Measurements from ENCODE around the gene STXBP5.

STXBP5 gene

GRCh38 chr6:147204060-147204785 lies at the start of gene STXBP5:
TSS of gene STXBP5 (plus strand) at chr6:147204417. CDS start at chr6:147204533, 116 bp downstream.
- DNase-seq, result peak; percentile 30

GRCh38 chr6:147154454-147154853 lies 49.8 kb upstream of the STXBP5 start:
- no peak for DNase-seq

GRCh38 chr6:147156218-147156617 lies 48.0 kb upstream of the STXBP5 start:
- DNase-seq, result no peak

GRCh38 chr6:147156799-147157382 lies 47.3 kb upstream of the STXBP5 start:
- no peak for DNase-seq

- DNase-seq, result no peak
Observed at GRCh38 chr6:147157930-147158329, 46.3 kb upstream of the STXBP5 start.

- DNase-seq, result no peak
Observed at GRCh38 chr6:147158881-147159280, 45.3 kb upstream of the STXBP5 start.

- DNase-seq, result no peak
Observed at GRCh38 chr6:147159536-147160374, 44.5 kb upstream of the STXBP5 start.

- no peak for DNase-seq
Observed at GRCh38 chr6:147160593-147160992, 43.6 kb upstream of the STXBP5 start.

GRCh38 chr6:147161253-147161973 lies 42.8 kb upstream of the STXBP5 start:
- DNase-seq, result no peak

- DNase-seq, result no peak
Observed at GRCh38 chr6:147161974-147162495, 42.2 kb upstream of the STXBP5 start.

- no peak for DNase-seq
Observed at GRCh38 chr6:147164761-147165160, 39.5 kb upstream of the STXBP5 start.

- DNase-seq, result no peak
Observed at GRCh38 chr6:147166360-147166944, 37.8 kb upstream of the STXBP5 start.

GRCh38 chr6:147166992-147167391 lies 37.2 kb upstream of the STXBP5 start:
- no peak for DNase-seq

GRCh38 chr6:147167576-147168461 lies 36.4 kb upstream of the STXBP5 start:
- DNase-seq, result no peak

- DNase-seq, result no peak
Observed at GRCh38 chr6:147169529-147169928, 34.7 kb upstream of the STXBP5 start.

- DNase-seq, result no peak
Observed at GRCh38 chr6:147170269-147170668, 33.9 kb upstream of the STXBP5 start.

GRCh38 chr6:147173140-147173539 lies 31.1 kb upstream of the STXBP5 start:
- DNase-seq, result no peak

GRCh38 chr6:147173675-147174308 lies 30.4 kb upstream of the STXBP5 start:
- no peak for DNase-seq

GRCh38 chr6:147176795-147177194 lies 27.4 kb upstream of the STXBP5 start:
- no peak for DNase-seq

GRCh38 chr6:147177286-147177685 lies 26.9 kb upstream of the STXBP5 start:
- no peak for DNase-seq

- DNase-seq, result no peak
Observed at GRCh38 chr6:147178355-147178754, 25.9 kb upstream of the STXBP5 start.

All from activated CD4-positive, alpha-beta T cell treated with anti-CD3 and anti-CD28 coated beads, Interleukin-2, amount 50 U/mL, for 1 hour (primary cell).